Hematopoietic multipotent progenitor cell treated with erythropoietin and hydrocortisone succinate and interleukin-3 and kit ligand, for 4 days (in vitro differentiated cells): ENCODE measurements around the gene LRP1B.
A peak's percentile ranks its signal among the peaks of the same experiment; 100 is the strongest.

ENCODE experiments used
- DNase-seq: peaks from one replicate; pipeline ENCODE4 v3.0.0-alpha.2; 2015

Gene LRP1B

GRCh38 chr2:140643761-140644187, 1487.0 kb downstream of the LRP1B start:
- no peak for DNase-seq

- DNase-seq, result no peak
Measured at GRCh38 chr2:140641163-140641562, 1489.7 kb downstream of the LRP1B start.

- DNase-seq, result peak; percentile 3
Measured at GRCh38 chr2:140639628-140640027, 1491.2 kb downstream of the LRP1B start.

- DNase-seq, result no peak
Measured at GRCh38 chr2:140630557-140630956, 1500.3 kb downstream of the LRP1B start.

- DNase-seq, result no peak
Measured at GRCh38 chr2:140627885-140628284, 1502.9 kb downstream of the LRP1B start.

- no peak for DNase-seq
Measured at GRCh38 chr2:140627136-140627535, 1503.7 kb downstream of the LRP1B start.

- no peak for DNase-seq
Measured at GRCh38 chr2:140624200-140624599, 1506.6 kb downstream of the LRP1B start.

GRCh38 chr2:140621583-140622362, 1509.0 kb downstream of the LRP1B start:
- no peak for DNase-seq

- no peak for DNase-seq
Measured at GRCh38 chr2:140604788-140605187, 1526.0 kb downstream of the LRP1B start.

- DNase-seq, result no peak
Measured at GRCh38 chr2:140604096-140604495, 1526.7 kb downstream of the LRP1B start.

GRCh38 chr2:140603416-140603815, 1527.4 kb downstream of the LRP1B start:
- no peak for DNase-seq

- no peak for DNase-seq
Measured at GRCh38 chr2:140601801-140602200, 1529.0 kb downstream of the LRP1B start.

GRCh38 chr2:140601342-140601741, 1529.5 kb downstream of the LRP1B start:
- DNase-seq, result no peak

GRCh38 chr2:140600116-140600515, 1530.7 kb downstream of the LRP1B start:
- no peak for DNase-seq

- no peak for DNase-seq
Measured at GRCh38 chr2:140597836-140598235, 1533.0 kb downstream of the LRP1B start.

- no peak for DNase-seq
Measured at GRCh38 chr2:140597205-140597604, 1533.6 kb downstream of the LRP1B start.

- no peak for DNase-seq
Measured at GRCh38 chr2:140596447-140596846, 1534.4 kb downstream of the LRP1B start.

- DNase-seq, result no peak
Measured at GRCh38 chr2:140595107-140595506, 1535.7 kb downstream of the LRP1B start.

- no peak for DNase-seq
Measured at GRCh38 chr2:140593132-140593531, 1537.7 kb downstream of the LRP1B start.

- DNase-seq, result no peak
Measured at GRCh38 chr2:140589696-140590095, 1541.1 kb downstream of the LRP1B start.

GRCh38 chr2:140589273-140589672, 1541.5 kb downstream of the LRP1B start:
- DNase-seq, result no peak

GRCh38 chr2:140586379-140586778, 1544.4 kb downstream of the LRP1B start:
- DNase-seq, result peak; percentile 46

- DNase-seq, result no peak
Measured at GRCh38 chr2:140585016-140585415, 1545.8 kb downstream of the LRP1B start.

GRCh38 chr2:140584471-140584870, 1546.3 kb downstream of the LRP1B start:
- DNase-seq, result no peak

GRCh38 chr2:140580532-140581151, 1550.2 kb downstream of the LRP1B start:
- no peak for DNase-seq
